Articular chondrocyte of knee joint (primary cell): ENCODE measurements around the gene NEK2. TPM values are rescaled to one million over a fixed set of nuclear protein-coding genes. Genes with fewer than 3 reads are reported as not detected.

Experiments used
- total RNA-seq: library from RNA; depleted of rRNA; stranded (reverse); fragments of >200 nt; gene quantifications from 2 replicates; pipeline ENCODE4 v1.2.3, GENCODE V29; 2012

Gene NEK2
- total RNA-seq, result 9.7 and 15.0 TPM in 2 replicates

GRCh38 chr1:211675230-211676105, at the start of gene NEK2:
NEK2 (minus strand) TSS chr1:211675621; CDS start chr1:211675479, 142 bp downstream.

Other genes starting within 250 kb of the NEK2 start
- not detected in 2 replicates for gene RD3, start 183.5 kb downstream of the NEK2 start, total RNA-seq
- gene SLC30A1, start 96.5 kb downstream of the NEK2 start, total RNA-seq, result 65.8 and 81.9 TPM in 2 replicates
- 53.6 and 58.5 TPM in 2 replicates for gene LPGAT1, start 155.1 kb upstream of the NEK2 start, total RNA-seq